ENCODE measurements around the gene MYO15A. TPM values are rescaled to one million over a fixed set of nuclear protein-coding genes. Genes with fewer than 3 reads are reported as not detected.

The MYO15A gene
- total RNA-seq: 1 to 10 TPM in 1 of 2 donors, under 1 TPM in 1; 0.65 to 1.4 TPM
- total RNA-seq: 1.2 to 2.9 reads per million in 2 donors

GRCh38 chr17:18108401-18109312 lies at the start of gene MYO15A:
MYO15A (plus strand) TSS chr17:18108756; CDS start chr17:18118801, 10,045 bp downstream.
- Mint-ChIP-seq H3K36me3 (ENCODE audit: low read depth) (peaks cover 8% of the 10 kb centered on the region), H3K27me3 (no peaks in the 10 kb centered on the region), H3K4me3 (no peak within 1 kb of the TSS), H3K4me1 (peaks cover 2% of the 10 kb centered on the region), H3K27ac (peak within 1 kb of the TSS; percentile 16)
- DNase-seq (no peak), ATAC-seq (no peak)
- H3K9me3 ChIP-seq (ENCODE audit: control insufficient read depth, low read length, poor library complexity, severe bottlenecking): no peaks in the 10 kb centered on the region

GRCh38 chr17:18059283-18059682 lies 49.3 kb upstream of the MYO15A start:
- DNase-seq (no peak), ATAC-seq (no peak)
- no peaks in the 10 kb centered on the region for H3K9me3 ChIP-seq (ENCODE audit: control insufficient read depth, low read length, poor library complexity, severe bottlenecking)
- Mint-ChIP-seq H3K27ac (no peak overlapping the region), H3K27me3 (no peaks in the 10 kb centered on the region), H3K36me3 (ENCODE audit: low read depth) (peaks cover 6% of the 10 kb centered on the region), H3K4me1 (no peaks in the 10 kb centered on the region), H3K4me3 (no peak overlapping the region)

- peaks cover 2% of the 10 kb centered on the region for H3K4me1 Mint-ChIP-seq
- peaks cover 5% of the 10 kb centered on the region for H3K36me3 Mint-ChIP-seq (ENCODE audit: low read depth)
- no peak for DNase-seq
These were observed 44.5 kb upstream of the MYO15A start for GRCh38 chr17:18064053-18064452.

GRCh38 chr17:18065546-18065945 lies 43.0 kb upstream of the MYO15A start:
- Mint-ChIP-seq H3K27me3 (no peaks in the 10 kb centered on the region), H3K27ac (no peak overlapping the region), H3K4me3 (no peak overlapping the region), H3K36me3 (ENCODE audit: low read depth) (peaks cover 4% of the 10 kb centered on the region), H3K4me1 (peaks cover 2% of the 10 kb centered on the region)
- ATAC-seq: no peak
- H3K9me3 ChIP-seq (ENCODE audit: control insufficient read depth, low read length, poor library complexity, severe bottlenecking): no peaks in the 10 kb centered on the region
- DNase-seq: no peak

More at GRCh38 chr17:18064053-18064452, 44.5 kb upstream of the MYO15A start:
- Mint-ChIP-seq H3K27ac (no peak overlapping the region), H3K27me3 (no peaks in the 10 kb centered on the region), H3K4me3 (no peak overlapping the region)
- no peak for ATAC-seq
- H3K9me3 ChIP-seq (ENCODE audit: control insufficient read depth, low read length, poor library complexity, severe bottlenecking): no peaks in the 10 kb centered on the region

- no peaks in the 10 kb centered on the region for H3K9me3 ChIP-seq (ENCODE audit: control insufficient read depth, low read length, poor library complexity, severe bottlenecking)
- Mint-ChIP-seq H3K27ac (no peak overlapping the region), H3K36me3 (ENCODE audit: low read depth) (peaks cover 2% of the 10 kb centered on the region), H3K4me1 (peaks cover 7% of the 10 kb centered on the region), H3K27me3 (no peaks in the 10 kb centered on the region), H3K4me3 (no peak overlapping the region)
- DNase-seq: no peak
- ATAC-seq: no peak
These were observed 41.7 kb upstream of the MYO15A start for GRCh38 chr17:18066866-18067265.

- Mint-ChIP-seq H3K36me3 (ENCODE audit: low read depth) (peaks cover 2% of the 10 kb centered on the region), H3K4me3 (no peak overlapping the region), H3K27me3 (no peaks in the 10 kb centered on the region), H3K4me1 (peaks cover 7% of the 10 kb centered on the region), H3K27ac (no peak overlapping the region)
- no peaks in the 10 kb centered on the region for H3K9me3 ChIP-seq (ENCODE audit: control insufficient read depth, low read length, poor library complexity, severe bottlenecking)
- ATAC-seq: no peak
- no peak for DNase-seq
These were observed 39.5 kb upstream of the MYO15A start for GRCh38 chr17:18069101-18069500.

- Mint-ChIP-seq H3K36me3 (ENCODE audit: low read depth) (peaks cover 5% of the 10 kb centered on the region), H3K4me1 (peaks cover 11% of the 10 kb centered on the region), H3K27ac (no peak overlapping the region), H3K4me3 (no peak overlapping the region), H3K27me3 (peaks cover 10% of the 10 kb centered on the region)
- DNase-seq: no peak
- H3K9me3 ChIP-seq (ENCODE audit: control insufficient read depth, low read length, poor library complexity, severe bottlenecking): no peaks in the 10 kb centered on the region
- no peak for ATAC-seq
These were observed 37.7 kb upstream of the MYO15A start for GRCh38 chr17:18070861-18071340.

- H3K36me3 Mint-ChIP-seq (ENCODE audit: low read depth): peaks cover 5% of the 10 kb centered on the region
- no peak for ATAC-seq
- H3K4me3 Mint-ChIP-seq: no peak overlapping the region
These were observed 36.8 kb upstream of the MYO15A start for GRCh38 chr17:18071751-18072150.

GRCh38 chr17:18074566-18075272 lies 33.8 kb upstream of the MYO15A start:
- H3K4me3 Mint-ChIP-seq: no peak overlapping the region
- no peak for ATAC-seq
- peaks cover 25% of the 10 kb centered on the region for H3K27me3 Mint-ChIP-seq
- peaks cover 5% of the 10 kb centered on the region for H3K36me3 Mint-ChIP-seq (ENCODE audit: low read depth)
- no peaks in the 10 kb centered on the region for H3K9me3 ChIP-seq (ENCODE audit: control insufficient read depth, low read length, poor library complexity, severe bottlenecking)
- H3K27ac Mint-ChIP-seq: no peak overlapping the region
- DNase-seq: no peak
- H3K4me1 Mint-ChIP-seq: peaks cover 12% of the 10 kb centered on the region

More at GRCh38 chr17:18071751-18072150, 36.8 kb upstream of the MYO15A start:
- no peaks in the 10 kb centered on the region for H3K9me3 ChIP-seq (ENCODE audit: control insufficient read depth, low read length, poor library complexity, severe bottlenecking)
- Mint-ChIP-seq H3K27me3 (peaks cover 17% of the 10 kb centered on the region), H3K4me1 (peaks cover 9% of the 10 kb centered on the region), H3K27ac (no peak overlapping the region)
- DNase-seq: no peak

- no peak for ATAC-seq
- no peak overlapping the region for H3K4me3 Mint-ChIP-seq
- peaks cover 6% of the 10 kb centered on the region for H3K4me1 Mint-ChIP-seq
These were observed 31.6 kb upstream of the MYO15A start for GRCh38 chr17:18076936-18077335.

GRCh38 chr17:18079543-18079942 lies 29.0 kb upstream of the MYO15A start:
- peaks cover 5% of the 10 kb centered on the region for H3K36me3 Mint-ChIP-seq (ENCODE audit: low read depth)
- ATAC-seq (no peak), DNase-seq (no peak)
- no peaks in the 10 kb centered on the region for H3K9me3 ChIP-seq (ENCODE audit: control insufficient read depth, low read length, poor library complexity, severe bottlenecking)
- H3K4me1 Mint-ChIP-seq: peaks cover 6% of the 10 kb centered on the region
- H3K27me3 Mint-ChIP-seq: peaks cover 34% of the 10 kb centered on the region
- no peak overlapping the region for H3K27ac Mint-ChIP-seq
- no peak overlapping the region for H3K4me3 Mint-ChIP-seq

More at GRCh38 chr17:18076936-18077335, 31.6 kb upstream of the MYO15A start:
- Mint-ChIP-seq H3K36me3 (ENCODE audit: low read depth) (peaks cover 5% of the 10 kb centered on the region), H3K27me3 (peaks cover 35% of the 10 kb centered on the region), H3K27ac (no peak overlapping the region)
- H3K9me3 ChIP-seq (ENCODE audit: control insufficient read depth, low read length, poor library complexity, severe bottlenecking): no peaks in the 10 kb centered on the region
- no peak for DNase-seq

- H3K4me3 Mint-ChIP-seq: no peak overlapping the region
- no peak overlapping the region for H3K27ac Mint-ChIP-seq
- DNase-seq (no peak), ATAC-seq (no peak)
- H3K4me1 Mint-ChIP-seq: peaks cover 14% of the 10 kb centered on the region
- H3K27me3 Mint-ChIP-seq: peaks cover 15% of the 10 kb centered on the region
- H3K9me3 ChIP-seq (ENCODE audit: control insufficient read depth, low read length, poor library complexity, severe bottlenecking): no peaks in the 10 kb centered on the region
- peaks cover 2% of the 10 kb centered on the region for H3K36me3 Mint-ChIP-seq (ENCODE audit: low read depth)
These were observed 24.3 kb upstream of the MYO15A start for GRCh38 chr17:18084256-18084655.

All from T-helper 17 cell (primary cell).